ENCODE results near the gene GLI3. TPM values are rescaled to one million over a fixed set of nuclear protein-coding genes. Genes with fewer than 3 reads are reported as not detected.

Gene GLI3
- total RNA-seq, 2 experiments from 2014 or later, result 0.28 to 0.36 TPM

DNA sequence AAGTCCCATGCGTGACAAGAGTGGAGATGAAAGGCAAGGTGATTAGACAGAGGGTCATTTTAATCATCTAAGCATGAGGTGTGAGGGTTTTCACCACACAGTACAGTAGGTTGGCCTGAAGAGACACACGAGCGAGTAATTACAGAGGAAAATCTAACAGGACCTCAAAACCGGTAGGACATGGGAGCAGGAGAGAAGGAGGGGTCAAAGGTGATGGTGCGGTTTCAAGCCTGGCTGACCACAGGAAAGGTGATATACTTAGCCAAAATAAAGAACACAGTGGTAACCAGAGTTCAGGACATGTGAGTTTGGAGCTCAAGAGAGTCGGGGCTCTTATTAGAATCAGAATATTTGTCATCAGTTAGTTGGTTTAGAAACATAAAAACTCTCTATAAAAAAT, 20.0 kb downstream of the GLI3 start:
- CTCF ChIA-PET, result no interaction called here
- Histone ChIP-seq H3K36me3 (ENCODE audit: insufficient read depth, low read length) (no peaks in the 10 kb centered on the region), H3K27ac (ENCODE audit: low read depth in 1 of 2, low read length in 2 of 2) (no peak overlapping the region), H3K9me3 (ENCODE audit: control insufficient read depth in 1 of 2, insufficient read depth in 1 of 2, low read length in 2 of 2) (no peaks in the 10 kb centered on the region), H3K27me3 (ENCODE audit: control insufficient read depth in 1 of 2, insufficient read depth in 2 of 2, low read length in 2 of 2) (no peaks in the 10 kb centered on the region), H3K4me1 (ENCODE audit: insufficient read depth, low read length) (no peaks in the 10 kb centered on the region), H3K4me3 (ENCODE audit: low read length) (no peak overlapping the region)
- H3K27me3 Mint-ChIP-seq, result peaks cover 16% of the 10 kb centered on the region
- H3K9me3 Mint-ChIP-seq, result no peaks in the 10 kb centered on the region
- H3K4me1 Mint-ChIP-seq (ENCODE audit: low read depth), result no peaks in the 10 kb centered on the region
- TF ChIP-seq, protein P1, sequence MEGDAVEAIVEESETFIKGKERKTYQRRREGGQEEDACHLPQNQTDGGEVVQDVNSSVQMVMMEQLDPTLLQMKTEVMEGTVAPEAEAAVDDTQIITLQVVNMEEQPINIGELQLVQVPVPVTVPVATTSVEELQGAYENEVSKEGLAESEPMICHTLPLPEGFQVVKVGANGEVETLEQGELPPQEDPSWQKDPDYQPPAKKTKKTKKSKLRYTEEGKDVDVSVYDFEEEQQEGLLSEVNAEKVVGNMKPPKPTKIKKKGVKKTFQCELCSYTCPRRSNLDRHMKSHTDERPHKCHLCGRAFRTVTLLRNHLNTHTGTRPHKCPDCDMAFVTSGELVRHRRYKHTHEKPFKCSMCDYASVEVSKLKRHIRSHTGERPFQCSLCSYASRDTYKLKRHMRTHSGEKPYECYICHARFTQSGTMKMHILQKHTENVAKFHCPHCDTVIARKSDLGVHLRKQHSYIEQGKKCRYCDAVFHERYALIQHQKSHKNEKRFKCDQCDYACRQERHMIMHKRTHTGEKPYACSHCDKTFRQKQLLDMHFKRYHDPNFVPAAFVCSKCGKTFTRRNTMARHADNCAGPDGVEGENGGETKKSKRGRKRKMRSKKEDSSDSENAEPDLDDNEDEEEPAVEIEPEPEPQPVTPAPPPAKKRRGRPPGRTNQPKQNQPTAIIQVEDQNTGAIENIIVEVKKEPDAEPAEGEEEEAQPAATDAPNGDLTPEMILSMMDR (IDR thresholded peaks at IDR 0.05), result no peak
- ATAC-seq (ENCODE audit: poor library complexity) (no peak), DNase-seq (no peak)
- no peak overlapping the region for H3K27ac Mint-ChIP-seq
- no peaks in the 10 kb centered on the region for H3K36me3 Mint-ChIP-seq (ENCODE audit: low read depth)
- no peak overlapping the region for H3K4me3 Mint-ChIP-seq
- intact Hi-C loops (cut with DNase I, micrococcal nuclease), result no loop called here
- POLR2A ChIA-PET, result interaction anchor here (1.1 kb wide), 1 partner anchor 10 kb away, joined by 3 read pairs; no protein-coding TSS in a partner anchor

DNA sequence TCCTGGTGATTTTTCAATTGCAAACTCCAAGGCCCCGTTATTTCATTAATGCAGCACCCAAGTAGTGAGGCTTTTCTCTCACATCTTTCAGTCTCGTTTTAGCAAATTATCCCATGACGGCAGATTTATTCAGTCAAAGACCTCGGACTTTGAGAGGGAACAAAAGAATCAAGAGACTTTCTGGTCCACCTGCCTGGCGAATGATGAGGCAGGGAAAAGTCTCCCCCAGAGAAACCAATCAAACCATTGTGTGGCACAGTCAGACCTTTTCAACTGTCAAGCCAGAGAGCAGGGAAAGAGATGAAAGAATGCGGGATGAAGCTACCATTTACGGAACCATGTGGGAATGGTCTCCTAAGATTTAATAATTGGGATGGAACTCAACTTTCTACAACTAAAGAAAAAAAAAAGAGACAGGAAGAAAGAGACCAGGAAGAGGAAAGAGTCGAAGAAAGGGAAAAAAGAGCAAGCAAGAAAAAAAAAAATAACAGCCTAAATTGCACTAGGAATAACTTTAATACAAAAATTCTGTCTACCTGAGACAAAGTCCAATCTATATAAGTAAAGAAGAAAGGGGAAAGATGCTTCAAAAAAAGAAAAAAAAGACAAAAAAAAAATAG, 22.8 kb downstream of the GLI3 start:
- no peak for ATAC-seq (ENCODE audit: poor library complexity)
- Mint-ChIP-seq H3K27ac (no peak overlapping the region), H3K4me3 (no peak overlapping the region), H3K27me3 (peaks cover 10% of the 10 kb centered on the region), H3K36me3 (ENCODE audit: low read depth) (no peaks in the 10 kb centered on the region), H3K4me1 (ENCODE audit: low read depth) (no peaks in the 10 kb centered on the region), H3K9me3 (no peaks in the 10 kb centered on the region)
- Histone ChIP-seq H3K9me3 (ENCODE audit: control insufficient read depth in 1 of 2, insufficient read depth in 1 of 2, low read length in 2 of 2) (no peaks in the 10 kb centered on the region), H3K36me3 (ENCODE audit: insufficient read depth, low read length) (no peaks in the 10 kb centered on the region), H3K4me1 (ENCODE audit: insufficient read depth, low read length) (no peaks in the 10 kb centered on the region), H3K4me3 (ENCODE audit: low read length) (no peak overlapping the region), H3K27ac (ENCODE audit: low read depth in 1 of 2, low read length in 2 of 2) (no peak overlapping the region), H3K27me3 (ENCODE audit: control insufficient read depth in 1 of 2, insufficient read depth in 2 of 2, low read length in 2 of 2) (no peaks in the 10 kb centered on the region)
- ChIA-PET POLR2A (no interaction called here), CTCF (no interaction called here)
- intact Hi-C loops (cut with DNase I, micrococcal nuclease), result no loop called here
- DNase-seq, result no peak
- TF ChIP-seq, protein P1 (IDR thresholded peaks at IDR 0.05), result no peak

DNA sequence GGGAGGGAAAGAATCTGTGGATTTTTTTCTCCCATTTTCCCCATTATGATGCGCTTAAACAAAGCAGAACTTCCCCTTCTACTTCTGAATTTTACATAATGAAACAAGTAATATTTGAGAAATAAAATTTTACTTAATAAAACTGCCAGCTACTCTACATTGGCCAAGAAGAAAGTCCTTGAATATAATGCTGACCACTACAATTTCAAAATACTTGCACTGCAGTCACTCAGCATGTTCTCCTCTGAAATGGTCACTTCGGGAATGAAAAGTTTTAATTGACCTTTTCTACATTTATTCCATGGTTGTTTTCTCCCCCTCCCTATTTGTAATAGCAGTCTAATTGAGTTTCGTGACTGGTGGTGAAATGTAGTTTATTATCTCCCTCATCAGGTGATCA, 23.9 kb downstream of the GLI3 start:
- intact Hi-C loops (cut with DNase I, micrococcal nuclease), result no loop called here
- no peaks in the 10 kb centered on the region for H3K36me3 Mint-ChIP-seq (ENCODE audit: low read depth)
- no peak for ATAC-seq (ENCODE audit: poor library complexity)
- no peaks in the 10 kb centered on the region for H3K4me1 Mint-ChIP-seq (ENCODE audit: low read depth)
- POLR2A ChIA-PET, result no interaction called here
- no peaks in the 10 kb centered on the region for H3K36me3 ChIP-seq (ENCODE audit: insufficient read depth, low read length)
- no peaks in the 10 kb centered on the region for H3K9me3 Mint-ChIP-seq
- no peak overlapping the region for H3K27ac ChIP-seq (ENCODE audit: low read depth in 1 of 2, low read length in 2 of 2)
- TF ChIP-seq, protein P1 (IDR thresholded peaks at IDR 0.05), result no peak
- H3K9me3 ChIP-seq (ENCODE audit: control insufficient read depth in 1 of 2, insufficient read depth in 1 of 2, low read length in 2 of 2), result no peaks in the 10 kb centered on the region
- no peak overlapping the region for H3K4me3 ChIP-seq (ENCODE audit: low read length)
- H3K4me1 ChIP-seq (ENCODE audit: insufficient read depth, low read length), result no peaks in the 10 kb centered on the region
- CTCF ChIA-PET, result no interaction called here
- no peak for DNase-seq
- no peak overlapping the region for H3K4me3 Mint-ChIP-seq
- H3K27ac Mint-ChIP-seq, result no peak overlapping the region
- H3K27me3 Mint-ChIP-seq, result peaks cover 8% of the 10 kb centered on the region
- no peaks in the 10 kb centered on the region for H3K27me3 ChIP-seq (ENCODE audit: control insufficient read depth in 1 of 2, insufficient read depth in 2 of 2, low read length in 2 of 2)
